Psoas muscle (tissue), 8 donors: ENCODE measurements around the gene KBTBD7. TPM values are rescaled to one million over a fixed set of nuclear protein-coding genes. Genes with fewer than 3 reads are reported as not detected.

Source experiments
- ATAC-seq, 4 donors: fragments of 200-7000 bp; cut with Tn5 transposase; one replicate each; pipeline ENCODE4 v1.9.1; 2020; ENCODE audit warnings: moderate library complexity in 3 of 4, mild to moderate bottlenecking in 2 of 4
- DNase-seq, 2 donors: peaks; one replicate each; pipeline ENCODE4 v3.0.0-alpha.2; 2020
- H3K27ac ChIP-seq: fragments of 200-600 bp; one replicate; pipeline ENCODE4 v1.8.0; 2022
- H3K27me3 ChIP-seq, 3 donors: fragments of 200-600 bp in 1 of 3; one replicate each; pipeline versions ENCODE4 v1.6.1 to v1.8.0; 2013 to 2022; ENCODE audit warnings: low read length in 2 of 3, mild to moderate bottlenecking in 2 of 3, moderate library complexity in 1 of 3; ENCODE audit not compliant: insufficient read depth in 3 of 3
- H3K36me3 ChIP-seq, 2 donors: fragments of 200-600 bp in 1 of 2; one replicate each; pipeline versions ENCODE4 v1.6.1 to v1.8.0; 2013 to 2022; ENCODE audit warnings: low read depth in 1 of 2, mild to moderate bottlenecking in 1 of 2, moderate library complexity in 1 of 2; ENCODE audit not compliant: insufficient read depth in 1 of 2
- H3K4me1 ChIP-seq: fragments of 200-600 bp; one replicate; pipeline ENCODE4 v1.8.0; 2022
- H3K4me3 ChIP-seq: fragments of 200-600 bp; one replicate; pipeline ENCODE4 v1.8.0; 2022; ENCODE audit warnings: mild to moderate bottlenecking
- H3K9me3 ChIP-seq: fragments of 200-600 bp; one replicate; pipeline ENCODE4 v1.8.0; 2022
- WGBS, 3 donors: extraction: QIAGEN DNeasy Blood & Tissue Kit; methylation state at CpG; one replicate each; pipeline versions ENCODE4 v1.1.6 to v1.1.7; 2013; 5-methylcytosine and 5-hydroxymethylcytosine counted together
- intact Hi-C, 2 donors: fragments of 100-400 bp; cut with DNase I; formaldehyde crosslinking; loops; one replicate each; pipeline versions ENCODE4 v1.11.0 to v1.14.2; 2022
- polyA plus RNA-seq, 3 donors: library from polyadenylated mRNA; stranded (reverse); fragments of 200-250 nt; gene quantifications; one replicate each; pipeline ENCODE4 v1.2.3, GENCODE V29; 2013
- total RNA-seq, 4 donors: library from RNA; stranded (reverse); fragmentation: NEBNext Ultra II Directional in 2 of 4; extraction: Animal tissue kit (Norgen Biotek cat#: 25700) in 2 of 4; gene quantifications; one replicate each; pipeline versions ENCODE4 v1.2.1 to v1.2.4, GENCODE V29; 2021 to 2023
- TF ChIP-seq, protein P1 (sequence below): fragments of 200-600 bp; IDR thresholded peaks from one replicate; pipeline ENCODE4 v1.8.0; 2022; ENCODE audit warnings: antibody characterized with exemption
- donor health status: healthy with polysubstance abuse.
- donor health status: DM: no; HTN: no; CAD: no; lungs with moderate emphysema.
- donor health status: Bipolar disorder and iron deficiency.
- donor health status: healthy.
- donor health status: DM: yes; HTN: yes; CAD: no.
- donor health status: DM: no; HTN: no; CAD: no.
- donor health status: DM: no; HTN: no; CAD: no.
- donor health status: DM: yes; HTN: yes; CAD: no.

The KBTBD7 gene
- total and polyA plus RNA-seq, 7 donors: 1.1 to 5.9 (median 3.8) TPM

DNA sequence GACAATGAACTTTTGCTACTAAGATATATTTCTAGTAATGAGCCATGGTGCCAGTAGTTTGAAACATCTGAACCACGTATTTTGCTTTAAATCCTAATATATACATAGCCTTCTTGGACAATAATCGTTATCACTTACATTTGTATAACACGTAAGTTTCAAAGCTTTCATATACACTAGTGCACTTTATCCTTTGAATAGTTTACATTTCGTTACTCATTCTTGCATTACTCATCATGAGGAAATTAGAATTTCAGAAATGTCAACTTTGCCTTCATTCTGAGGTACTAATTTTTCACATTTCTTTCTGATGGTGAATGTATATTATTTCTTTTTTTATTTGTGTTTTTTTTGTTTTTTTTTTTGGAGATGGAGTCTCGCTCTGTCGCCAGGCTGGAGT, 5.8 kb downstream of the KBTBD7 start:
- Histone ChIP-seq H3K4me3 (no peak overlapping the region), H3K4me1 (peaks cover 19% of the 10 kb centered on the region), H3K9me3 (no peaks in the 10 kb centered on the region), H3K36me3 (peaks cover 0 to 4% of the 10 kb centered on the region in 2 donors), H3K27ac (no peak overlapping the region), H3K27me3 (no peaks in the 10 kb centered on the region)
- intact Hi-C loops: no loop called here
- WGBS, 3 donors: 95 to 97% (median 95%) methylated on average over 6 of the region's 6 CpGs
- DNase-seq (no peak), ATAC-seq (no peak)
- TF ChIP-seq, protein P1, sequence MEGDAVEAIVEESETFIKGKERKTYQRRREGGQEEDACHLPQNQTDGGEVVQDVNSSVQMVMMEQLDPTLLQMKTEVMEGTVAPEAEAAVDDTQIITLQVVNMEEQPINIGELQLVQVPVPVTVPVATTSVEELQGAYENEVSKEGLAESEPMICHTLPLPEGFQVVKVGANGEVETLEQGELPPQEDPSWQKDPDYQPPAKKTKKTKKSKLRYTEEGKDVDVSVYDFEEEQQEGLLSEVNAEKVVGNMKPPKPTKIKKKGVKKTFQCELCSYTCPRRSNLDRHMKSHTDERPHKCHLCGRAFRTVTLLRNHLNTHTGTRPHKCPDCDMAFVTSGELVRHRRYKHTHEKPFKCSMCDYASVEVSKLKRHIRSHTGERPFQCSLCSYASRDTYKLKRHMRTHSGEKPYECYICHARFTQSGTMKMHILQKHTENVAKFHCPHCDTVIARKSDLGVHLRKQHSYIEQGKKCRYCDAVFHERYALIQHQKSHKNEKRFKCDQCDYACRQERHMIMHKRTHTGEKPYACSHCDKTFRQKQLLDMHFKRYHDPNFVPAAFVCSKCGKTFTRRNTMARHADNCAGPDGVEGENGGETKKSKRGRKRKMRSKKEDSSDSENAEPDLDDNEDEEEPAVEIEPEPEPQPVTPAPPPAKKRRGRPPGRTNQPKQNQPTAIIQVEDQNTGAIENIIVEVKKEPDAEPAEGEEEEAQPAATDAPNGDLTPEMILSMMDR: no peak

DNA sequence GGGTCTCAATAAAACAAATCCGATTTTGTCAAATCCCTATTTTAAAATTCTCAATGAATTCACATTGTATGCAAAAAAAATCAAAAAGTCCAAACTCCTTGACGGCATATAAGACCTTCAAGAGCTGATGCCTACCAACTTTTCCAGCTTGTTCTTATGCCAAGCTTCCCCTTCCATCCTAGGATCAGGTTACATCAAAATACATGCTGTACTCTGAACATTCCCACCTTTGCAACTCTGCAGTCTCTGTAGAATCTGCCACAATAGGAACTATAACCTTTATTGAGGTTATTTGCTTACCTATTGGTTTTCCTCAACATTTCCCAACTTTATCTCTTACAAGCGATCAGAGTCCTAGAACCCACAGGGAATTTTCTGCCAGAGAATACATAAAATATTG, 7.9 kb downstream of the KBTBD7 start:
- intact Hi-C loops: no loop called here
- 74 to 82% (median 76%) methylated on average over 3 of the region's 3 CpGs for WGBS, 3 donors

DNA sequence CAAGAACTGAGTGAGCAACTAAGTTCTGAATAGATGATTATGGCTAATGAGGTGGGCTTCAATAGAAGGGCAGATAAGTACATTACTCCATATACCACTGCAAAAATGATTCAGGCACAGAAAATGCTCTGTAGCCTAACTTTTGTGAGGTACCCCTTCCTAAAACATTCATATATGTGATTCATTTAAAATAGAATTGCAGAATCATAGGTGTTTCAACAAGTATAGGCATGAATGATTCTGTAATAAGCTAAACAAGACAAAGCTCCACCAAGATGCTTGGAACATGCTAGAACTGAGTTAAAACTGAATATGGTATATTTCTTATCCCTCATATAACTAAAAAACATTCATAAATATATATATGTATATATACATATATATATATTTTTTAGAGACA, 12.1 kb downstream of the KBTBD7 start:
- intact Hi-C loops: loop anchor here in 1 of 2 donors (5.0 kb wide), 1 partner anchor 45 kb away; no protein-coding TSS in a partner anchor
- DNase-seq: no peak
- no peaks in the 10 kb centered on the region for H3K27me3 ChIP-seq
- TF ChIP-seq, protein P1: no peak
- no peaks in the 10 kb centered on the region for H3K4me1 ChIP-seq
- H3K27ac ChIP-seq: no peak overlapping the region
- H3K4me3 ChIP-seq: no peak overlapping the region
- H3K9me3 ChIP-seq: no peaks in the 10 kb centered on the region
- H3K36me3 ChIP-seq: no peaks in the 10 kb centered on the region
- ATAC-seq: no peak

More for the DNA sequence above, 7.9 kb downstream of the KBTBD7 start:
- Histone ChIP-seq H3K4me1 (peaks cover 3% of the 10 kb centered on the region), H3K9me3 (no peaks in the 10 kb centered on the region), H3K27me3 (no peaks in the 10 kb centered on the region), H3K4me3 (no peak overlapping the region), H3K27ac (no peak overlapping the region), H3K36me3 (no peaks in the 10 kb centered on the region)
- TF ChIP-seq, protein P1: no peak
- ATAC-seq (no peak), DNase-seq (no peak)

DNA sequence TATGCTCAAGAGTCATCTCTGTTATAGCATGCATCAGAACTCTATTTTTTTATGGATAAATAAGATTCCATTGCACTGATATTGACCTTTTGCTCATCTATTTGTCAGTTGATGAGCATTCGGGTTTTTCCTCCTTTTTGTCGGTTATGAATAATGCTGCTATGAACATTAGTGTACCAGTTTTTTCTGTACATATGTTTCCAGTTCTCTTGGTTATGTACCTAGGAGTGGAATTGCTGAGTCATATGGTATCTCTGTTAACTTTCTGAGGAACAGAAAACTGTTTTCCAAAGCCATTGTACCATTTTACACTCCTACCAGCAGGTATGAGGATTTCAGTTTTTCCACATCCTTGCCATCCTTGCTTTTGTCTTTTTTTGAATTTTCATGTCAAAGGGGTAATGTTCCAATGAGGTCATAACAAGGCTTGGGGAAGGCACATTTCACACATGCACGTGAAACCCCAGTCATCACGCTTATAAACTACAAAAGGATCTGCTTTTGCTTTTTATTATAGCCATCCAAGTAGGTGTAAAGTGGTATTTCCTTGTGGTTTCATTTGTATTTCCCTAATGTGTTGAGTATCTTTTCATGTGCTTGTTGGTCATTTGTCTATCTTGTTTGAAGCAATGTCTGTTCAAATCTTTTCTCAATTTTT, 14.6 kb downstream of the KBTBD7 start:
- no peak for ATAC-seq
- Histone ChIP-seq H3K36me3 (no peaks in the 10 kb centered on the region), H3K4me3 (no peak overlapping the region), H3K27ac (no peak overlapping the region), H3K4me1 (no peaks in the 10 kb centered on the region), H3K9me3 (peaks cover under 1% of the 10 kb centered on the region), H3K27me3 (no peaks in the 10 kb centered on the region)
- 62 to 71% (median 70%) methylated on average over 4 of the region's 4 CpGs for WGBS, 3 donors
- TF ChIP-seq, protein P1: no peak
- no peak for DNase-seq
- intact Hi-C loops: loop anchor here in 1 of 2 donors (5.0 kb wide), 1 partner anchor 42 kb away; no protein-coding TSS in a partner anchor

DNA sequence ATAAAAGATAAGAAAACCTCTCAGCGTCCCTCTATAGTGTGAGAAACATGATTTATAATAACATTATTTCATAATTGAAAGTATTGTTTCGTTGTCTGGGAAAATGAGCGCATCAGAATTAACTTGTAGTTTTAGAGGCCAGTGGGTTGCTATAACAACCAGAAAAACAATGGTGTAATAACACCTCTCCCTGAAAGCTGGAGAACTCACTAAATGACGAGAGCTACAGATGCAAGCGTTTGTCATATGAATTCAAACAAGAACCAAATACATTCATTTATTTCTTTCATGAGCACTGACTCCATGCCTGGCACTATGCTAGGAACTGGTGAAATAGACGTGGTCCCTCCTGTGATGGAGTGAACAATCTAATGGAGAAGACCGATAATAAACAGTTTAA, 16.3 kb downstream of the KBTBD7 start:
- WGBS, 3 donors: 77 to 81% (median 80%) methylated on average over 7 of the region's 7 CpGs
- H3K36me3 ChIP-seq: no peaks in the 10 kb centered on the region
- intact Hi-C loops: no loop called here
- H3K27me3 ChIP-seq: no peaks in the 10 kb centered on the region
- H3K9me3 ChIP-seq: peaks cover 4% of the 10 kb centered on the region
- no peaks in the 10 kb centered on the region for H3K4me1 ChIP-seq
- no peak for DNase-seq
- H3K4me3 ChIP-seq: no peak overlapping the region
- no peak overlapping the region for H3K27ac ChIP-seq
- no peak for ATAC-seq
- TF ChIP-seq, protein P1: no peak
